ENCODE data around the gene ATOH8.

The ATOH8 gene

DNA sequence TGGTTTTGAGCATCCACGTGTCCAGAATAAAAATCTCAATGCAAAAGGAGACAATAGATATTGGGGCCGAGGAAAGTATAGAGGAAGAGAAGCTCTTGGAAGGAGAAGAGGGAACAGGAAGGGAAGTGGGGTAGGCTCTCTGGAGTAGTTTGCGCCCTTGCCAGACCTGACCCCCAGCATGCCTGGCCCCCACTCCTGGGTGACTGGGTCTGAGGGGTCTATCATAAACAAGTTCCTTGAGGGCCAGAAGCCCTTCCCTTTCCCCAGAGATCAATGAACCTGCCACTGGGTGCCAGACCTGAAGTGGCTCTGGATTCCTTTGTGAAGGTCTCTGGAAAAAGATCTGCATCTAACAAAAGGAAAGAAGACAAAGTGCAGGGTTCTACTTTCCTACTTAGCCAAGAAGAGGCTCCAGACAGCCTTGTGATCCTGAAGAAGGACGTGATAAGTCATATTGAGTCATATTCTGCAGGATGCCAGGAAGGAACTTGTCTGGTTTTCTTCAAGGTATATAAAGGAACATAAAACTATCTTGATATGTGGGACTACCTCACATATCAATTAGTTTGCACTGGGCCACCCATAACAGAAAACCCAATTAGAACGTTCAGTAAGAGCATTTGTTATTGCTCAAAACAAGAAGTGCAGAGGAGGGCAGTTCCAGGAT lies 18.7 kb upstream of the ATOH8 start:
- Histone ChIP-seq H3K36me3 (ENCODE audit: insufficient read depth, low read length) (no peaks in the 10 kb centered on the region), H3K27me3 (ENCODE audit: insufficient read depth, low read length) (no peaks in the 10 kb centered on the region), H3K4me3 (ENCODE audit: low read length) (no peak overlapping the region), H3K4me1 (ENCODE audit: insufficient read depth, low read length) (peaks cover 6% of the 10 kb centered on the region), H3K9me3 (ENCODE audit: low read length) (no peaks in the 10 kb centered on the region), H2AFZ (ENCODE audit: low read depth, low read length) (no peak overlapping the region)

DNA sequence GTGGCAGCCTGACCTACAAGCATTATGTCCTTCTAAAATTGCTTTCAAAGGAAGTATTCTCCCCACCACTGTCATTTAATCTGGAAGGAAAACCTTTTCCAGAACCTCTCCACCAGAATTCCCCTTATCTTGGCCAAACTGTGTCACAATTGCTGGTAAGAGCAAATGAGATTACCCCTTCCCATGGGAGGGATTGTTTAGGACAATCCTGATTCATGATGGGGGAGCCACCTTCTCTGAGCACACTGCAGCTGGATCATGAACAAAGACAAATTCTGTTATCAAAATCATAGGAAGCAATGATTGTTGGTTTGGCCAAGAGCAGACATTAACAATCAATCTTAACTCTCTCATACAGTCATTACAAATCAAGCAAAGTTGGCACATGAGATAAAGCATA lies 18.1 kb upstream of the ATOH8 start:
- Histone ChIP-seq H3K9me3 (ENCODE audit: low read length) (peaks cover 1% of the 10 kb centered on the region), H2AFZ (ENCODE audit: low read depth, low read length) (no peak overlapping the region), H3K27me3 (ENCODE audit: insufficient read depth, low read length) (no peaks in the 10 kb centered on the region), H3K4me1 (ENCODE audit: insufficient read depth, low read length) (peaks cover 6% of the 10 kb centered on the region), H3K4me3 (ENCODE audit: low read length) (no peak overlapping the region), H3K36me3 (ENCODE audit: insufficient read depth, low read length) (no peaks in the 10 kb centered on the region)

DNA sequence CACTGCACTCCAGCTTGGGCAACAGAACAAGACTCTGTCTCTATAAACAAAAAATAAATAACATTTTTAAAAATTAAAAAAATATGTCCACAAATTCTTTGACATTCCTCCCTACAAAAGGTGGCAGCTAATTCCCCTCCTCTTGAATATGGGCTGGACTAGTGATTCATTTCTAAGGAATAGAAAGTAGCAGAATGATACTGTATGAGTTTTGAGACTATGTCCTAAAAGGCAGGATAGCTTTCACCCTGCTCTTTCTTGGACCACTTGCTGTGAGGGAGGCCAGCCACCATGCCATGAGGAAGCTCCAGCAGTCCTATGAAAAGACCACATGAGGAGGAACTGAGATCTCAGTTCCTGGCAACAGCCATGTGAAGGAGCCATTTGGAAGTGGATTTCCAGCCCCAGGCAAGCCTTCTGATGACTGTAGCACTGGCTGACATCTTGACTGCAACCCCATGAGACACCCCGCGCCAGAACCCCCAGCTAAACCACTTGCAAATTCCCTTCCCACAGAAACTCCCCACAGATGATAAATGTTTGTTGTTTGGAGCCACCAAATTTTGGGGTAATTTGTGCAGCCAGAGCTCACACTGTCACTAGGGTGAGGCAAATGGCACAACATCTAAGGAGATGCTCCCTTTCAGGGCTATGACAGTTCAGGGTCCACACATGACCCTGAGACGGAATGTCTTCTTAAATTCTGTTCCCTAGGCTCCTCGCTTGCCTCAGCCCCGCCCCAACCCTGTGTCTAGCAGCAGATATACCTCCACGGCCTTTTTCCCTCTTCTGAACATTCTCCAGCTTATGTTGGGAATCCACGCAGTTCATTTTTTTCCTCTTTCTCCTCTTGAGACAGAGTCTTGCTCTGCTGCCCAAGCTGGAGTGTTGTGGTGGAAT lies 17.1 kb upstream of the ATOH8 start:
- Histone ChIP-seq H3K36me3 (ENCODE audit: insufficient read depth, low read length) (no peaks in the 10 kb centered on the region), H2AFZ (ENCODE audit: low read depth, low read length) (no peak overlapping the region), H3K27me3 (ENCODE audit: insufficient read depth, low read length) (no peaks in the 10 kb centered on the region), H3K9me3 (ENCODE audit: low read length) (peaks cover 1% of the 10 kb centered on the region), H3K4me3 (ENCODE audit: low read length) (no peak overlapping the region), H3K4me1 (ENCODE audit: insufficient read depth, low read length) (peaks cover 8% of the 10 kb centered on the region)

DNA sequence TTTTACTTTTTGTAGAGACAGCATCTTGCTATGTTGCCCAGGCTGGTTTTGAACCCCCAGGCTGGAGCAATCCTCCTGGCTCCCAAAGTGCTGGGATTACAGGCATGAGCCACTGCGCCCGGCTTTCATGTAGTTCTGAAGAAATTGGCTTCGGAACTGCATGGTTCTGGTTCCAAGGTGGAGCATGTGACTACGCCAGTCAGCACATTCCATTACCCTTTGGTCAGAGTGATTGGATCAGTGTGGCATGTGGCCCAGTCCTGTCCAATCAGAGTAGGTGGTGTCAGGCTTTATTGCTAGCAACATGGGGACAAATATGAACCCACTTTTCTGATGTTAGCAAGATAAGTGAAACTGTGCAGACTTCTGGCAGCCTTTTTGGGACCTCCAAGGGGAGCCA lies 16.3 kb upstream of the ATOH8 start:
- H2AFZ ChIP-seq (ENCODE audit: low read depth, low read length), result no peak overlapping the region
- H3K36me3 ChIP-seq (ENCODE audit: insufficient read depth, low read length), result no peaks in the 10 kb centered on the region
- H3K27me3 ChIP-seq (ENCODE audit: insufficient read depth, low read length), result no peaks in the 10 kb centered on the region
- H3K9me3 ChIP-seq (ENCODE audit: low read length), result peaks cover 1% of the 10 kb centered on the region
- H3K4me3 ChIP-seq (ENCODE audit: low read length), result no peak overlapping the region
- peaks cover 14% of the 10 kb centered on the region for H3K4me1 ChIP-seq (ENCODE audit: insufficient read depth, low read length)

DNA sequence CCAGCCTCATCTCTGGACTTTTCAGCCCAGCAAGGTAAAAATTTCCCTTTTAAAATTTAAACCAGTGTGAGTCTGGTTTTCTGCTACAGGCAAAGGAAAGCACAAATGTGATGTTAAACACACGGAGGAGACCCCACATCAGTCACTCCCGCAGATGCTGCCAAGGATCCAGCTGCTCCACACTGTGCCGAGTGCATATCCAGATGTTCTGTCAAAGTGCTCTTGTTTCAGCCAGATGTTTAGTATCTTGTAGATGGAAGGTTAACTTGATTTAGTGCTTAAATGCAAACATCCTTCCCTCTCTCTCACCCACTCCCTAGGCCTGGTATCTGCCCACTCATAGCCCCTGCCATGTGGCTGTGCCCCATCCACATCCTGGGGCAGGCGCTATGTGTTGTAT lies 15.8 kb upstream of the ATOH8 start:
- H2AFZ ChIP-seq (ENCODE audit: low read depth, low read length), result no peak overlapping the region
- peaks cover 1% of the 10 kb centered on the region for H3K9me3 ChIP-seq (ENCODE audit: low read length)
- no peaks in the 10 kb centered on the region for H3K27me3 ChIP-seq (ENCODE audit: insufficient read depth, low read length)
- peaks cover 18% of the 10 kb centered on the region for H3K4me1 ChIP-seq (ENCODE audit: insufficient read depth, low read length)
- no peaks in the 10 kb centered on the region for H3K36me3 ChIP-seq (ENCODE audit: insufficient read depth, low read length)
- no peak overlapping the region for H3K4me3 ChIP-seq (ENCODE audit: low read length)

DNA sequence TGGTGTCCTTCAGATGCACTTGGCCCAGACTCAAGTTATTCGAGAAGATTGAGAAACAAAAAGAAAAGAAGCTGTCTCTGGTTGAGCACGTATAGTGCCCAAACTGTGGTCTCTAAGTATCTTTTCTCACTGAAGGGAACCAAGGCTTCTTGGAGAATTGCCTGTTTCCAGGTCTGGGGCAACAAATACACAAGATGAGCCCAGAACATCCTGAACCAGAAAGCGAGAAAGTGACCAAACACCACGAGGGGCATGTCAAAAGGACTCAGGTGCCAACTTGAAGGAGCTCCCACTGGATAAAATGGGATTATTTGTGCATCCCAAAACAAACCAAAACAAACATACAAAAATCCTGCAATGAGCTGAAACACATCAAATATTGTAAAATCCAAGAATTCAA lies 13.6 kb upstream of the ATOH8 start:
- Histone ChIP-seq H3K27me3 (ENCODE audit: insufficient read depth, low read length) (no peaks in the 10 kb centered on the region), H3K9me3 (ENCODE audit: low read length) (peaks cover 1% of the 10 kb centered on the region), H3K36me3 (ENCODE audit: insufficient read depth, low read length) (no peaks in the 10 kb centered on the region), H3K4me3 (ENCODE audit: low read length) (no peak overlapping the region), H2AFZ (ENCODE audit: low read depth, low read length) (no peak overlapping the region), H3K4me1 (ENCODE audit: insufficient read depth, low read length) (peaks cover 18% of the 10 kb centered on the region)

DNA sequence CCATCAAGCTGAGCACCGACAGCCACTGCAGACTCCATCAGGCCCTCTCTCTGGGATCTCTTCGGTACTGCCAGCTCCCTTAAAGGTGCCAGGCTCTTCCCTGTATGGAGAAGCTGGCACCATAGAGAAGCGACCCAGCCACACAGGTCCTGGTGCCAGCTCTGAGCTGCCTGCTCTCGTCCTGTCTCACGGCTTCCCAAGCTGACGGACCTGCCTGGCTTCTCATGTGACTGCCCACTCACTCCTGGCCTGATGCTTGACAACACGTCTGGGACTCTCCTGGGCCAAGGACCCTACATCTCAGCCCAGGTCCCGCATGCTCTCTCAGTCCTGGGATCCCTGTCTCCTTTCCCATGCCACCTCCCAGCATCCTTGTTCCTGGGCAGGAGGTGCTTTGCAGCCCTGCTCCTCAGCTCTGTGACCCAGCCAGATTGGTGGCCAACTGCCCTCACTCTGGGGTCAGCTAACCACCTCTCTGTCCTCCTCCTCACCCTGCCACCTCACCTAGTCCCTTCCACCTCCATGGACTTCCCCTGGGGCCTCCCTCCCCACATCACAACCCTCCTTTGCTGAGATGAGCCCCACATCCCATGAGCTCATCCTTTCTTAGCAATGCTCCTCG lies 12.5 kb upstream of the ATOH8 start:
- Histone ChIP-seq H3K4me1 (ENCODE audit: insufficient read depth, low read length) (peaks cover 18% of the 10 kb centered on the region), H3K27me3 (ENCODE audit: insufficient read depth, low read length) (no peaks in the 10 kb centered on the region), H3K9me3 (ENCODE audit: low read length) (peaks cover 1% of the 10 kb centered on the region), H3K4me3 (ENCODE audit: low read length) (no peak overlapping the region), H2AFZ (ENCODE audit: low read depth, low read length) (no peak overlapping the region), H3K36me3 (ENCODE audit: insufficient read depth, low read length) (no peaks in the 10 kb centered on the region)

DNA sequence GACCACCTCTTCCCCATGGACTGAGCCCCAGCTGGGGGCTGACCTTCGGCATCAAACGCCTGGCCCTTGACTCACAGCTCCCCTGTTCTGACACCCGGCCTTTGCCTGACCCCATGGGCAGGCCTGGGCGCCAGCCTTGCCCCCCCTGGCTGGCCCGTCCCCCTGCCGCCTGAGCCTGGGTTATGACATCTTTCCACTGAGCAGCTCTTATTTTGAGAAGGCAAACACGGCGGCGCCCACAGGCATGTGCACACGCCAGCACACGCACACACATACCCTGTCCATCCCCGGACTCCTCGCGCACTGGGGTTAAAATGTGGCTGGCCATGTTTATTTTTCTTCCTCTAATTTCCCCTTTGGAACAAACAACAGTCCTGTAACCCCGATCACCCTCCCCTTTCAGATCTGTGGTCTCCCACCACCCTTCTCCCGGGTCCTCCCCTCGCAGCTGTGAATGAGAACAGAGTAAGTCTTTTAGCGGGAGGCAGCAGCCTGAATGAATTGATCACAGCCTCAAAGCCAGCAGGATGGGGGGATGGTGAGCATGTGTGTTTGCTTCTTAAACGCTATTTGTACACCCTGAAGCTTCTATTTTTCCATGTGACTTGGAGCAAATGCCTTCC lies 11.8 kb upstream of the ATOH8 start:
- Histone ChIP-seq H3K4me3 (ENCODE audit: low read length) (peak overlapping the region; percentile 38), H3K9me3 (ENCODE audit: low read length) (peaks cover 1% of the 10 kb centered on the region), H3K4me1 (ENCODE audit: insufficient read depth, low read length) (peaks cover 18% of the 10 kb centered on the region), H3K27me3 (ENCODE audit: insufficient read depth, low read length) (no peaks in the 10 kb centered on the region), H2AFZ (ENCODE audit: low read depth, low read length) (peak overlapping the region; percentile 41), H3K36me3 (ENCODE audit: insufficient read depth, low read length) (no peaks in the 10 kb centered on the region)

DNA sequence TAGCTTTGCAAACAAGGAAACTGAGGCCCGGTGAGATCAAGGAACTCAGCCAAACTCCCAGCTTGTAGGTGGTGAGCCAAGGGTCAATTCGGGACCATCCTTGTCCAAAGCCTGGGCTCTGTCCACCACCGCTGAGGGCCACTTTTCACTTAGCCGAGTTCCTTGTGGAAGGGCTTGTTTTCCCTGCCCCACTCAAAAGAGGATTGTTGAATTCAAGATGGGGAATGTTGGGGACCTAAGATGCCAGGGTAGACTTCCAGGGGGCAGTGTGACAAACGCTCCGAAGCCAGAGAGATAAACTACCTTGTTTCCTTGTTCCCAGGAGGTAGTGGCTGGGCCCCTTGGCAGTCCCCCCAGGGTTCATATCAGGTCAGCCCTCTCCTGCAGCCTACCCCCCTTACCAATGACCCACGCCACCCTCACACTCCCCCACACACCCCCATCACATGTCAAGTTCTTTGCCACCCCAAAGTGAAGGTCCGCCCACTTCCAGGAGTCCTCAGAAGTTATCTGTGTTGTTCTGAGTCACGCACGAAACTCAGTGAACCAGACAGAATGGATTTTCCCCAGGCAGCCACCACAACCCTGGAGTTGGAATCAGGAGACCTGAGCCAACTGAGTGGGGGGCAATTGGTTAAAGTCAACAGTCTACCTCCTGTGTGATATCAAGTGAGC lies 10.3 kb upstream of the ATOH8 start:
- Histone ChIP-seq H2AFZ (ENCODE audit: low read depth, low read length) (peak overlapping the region; percentile 41), H3K4me3 (ENCODE audit: low read length) (no peak overlapping the region), H3K4me1 (ENCODE audit: insufficient read depth, low read length) (peaks cover 18% of the 10 kb centered on the region), H3K27me3 (ENCODE audit: insufficient read depth, low read length) (no peaks in the 10 kb centered on the region), H3K36me3 (ENCODE audit: insufficient read depth, low read length) (no peaks in the 10 kb centered on the region), H3K9me3 (ENCODE audit: low read length) (peaks cover 1% of the 10 kb centered on the region)

DNA sequence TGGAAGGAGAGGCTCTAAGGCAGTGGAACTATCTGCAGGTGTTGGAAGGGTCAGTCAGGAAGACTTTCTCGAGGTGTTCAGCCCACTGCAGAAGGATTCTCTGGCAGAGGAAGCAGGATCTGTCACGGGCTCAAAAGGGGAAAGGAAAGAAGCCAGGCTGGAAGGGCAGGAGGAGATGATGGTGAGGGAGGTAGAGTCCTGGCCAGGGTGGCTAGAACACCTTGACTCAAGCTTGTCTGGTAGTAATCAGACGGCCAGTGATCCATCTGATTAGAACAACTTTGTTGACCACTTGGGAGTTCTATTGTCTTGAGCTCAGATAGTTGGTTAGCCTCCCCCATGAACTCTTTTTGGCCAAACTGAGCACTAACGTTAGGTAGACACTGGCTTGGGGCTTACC lies 9.7 kb upstream of the ATOH8 start:
- no peaks in the 10 kb centered on the region for H3K27me3 ChIP-seq (ENCODE audit: insufficient read depth, low read length)
- no peaks in the 10 kb centered on the region for H3K36me3 ChIP-seq (ENCODE audit: insufficient read depth, low read length)
- H3K9me3 ChIP-seq (ENCODE audit: low read length), result peaks cover 1% of the 10 kb centered on the region
- no peak overlapping the region for H2AFZ ChIP-seq (ENCODE audit: low read depth, low read length)
- peaks cover 18% of the 10 kb centered on the region for H3K4me1 ChIP-seq (ENCODE audit: insufficient read depth, low read length)
- no peak overlapping the region for H3K4me3 ChIP-seq (ENCODE audit: low read length)

DNA sequence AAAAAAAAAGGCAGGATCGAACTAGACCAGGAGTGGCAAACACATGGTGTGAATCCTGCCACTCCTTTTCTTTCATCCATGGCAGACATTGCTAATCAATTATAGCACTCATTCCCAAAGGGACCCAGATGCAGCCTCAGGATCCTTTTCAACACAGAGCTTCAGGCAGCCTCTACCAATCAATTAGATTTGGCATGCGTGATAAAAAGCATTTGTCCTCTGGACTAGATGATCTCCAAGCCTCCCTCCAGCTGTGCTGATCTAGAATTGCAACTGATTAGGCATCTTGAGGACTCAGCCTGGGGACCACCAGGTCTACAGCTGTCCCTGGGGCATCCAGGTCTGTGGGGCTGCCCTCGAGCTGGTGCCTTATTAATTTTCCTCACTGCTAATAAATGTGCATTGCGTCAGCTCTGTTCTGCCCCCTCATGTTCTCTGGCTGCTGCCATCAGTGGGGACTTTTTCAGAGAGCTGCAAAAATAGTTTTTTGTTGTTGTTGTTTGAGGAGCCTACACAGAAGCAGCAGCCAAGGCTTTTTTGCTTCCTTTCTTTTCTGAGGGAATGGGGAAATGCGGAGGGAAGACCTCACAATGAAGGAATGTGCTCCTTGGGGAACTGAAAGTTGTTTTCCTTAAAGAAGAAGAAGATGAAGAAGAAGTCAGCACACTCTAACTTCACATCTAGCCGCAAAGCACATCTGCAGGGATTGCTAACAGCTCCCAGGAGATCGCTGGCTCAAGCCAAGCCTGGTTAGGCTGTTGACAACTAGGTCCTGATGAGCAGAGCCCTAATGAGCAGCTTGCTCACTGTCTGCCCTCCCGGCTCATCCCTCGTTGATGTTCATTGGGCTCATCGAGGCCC lies 8.8 kb upstream of the ATOH8 start:
- Histone ChIP-seq H3K27me3 (ENCODE audit: insufficient read depth, low read length) (no peaks in the 10 kb centered on the region), H3K4me1 (ENCODE audit: insufficient read depth, low read length) (peaks cover 18% of the 10 kb centered on the region), H2AFZ (ENCODE audit: low read depth, low read length) (no peak overlapping the region), H3K36me3 (ENCODE audit: insufficient read depth, low read length) (no peaks in the 10 kb centered on the region), H3K4me3 (ENCODE audit: low read length) (no peak overlapping the region), H3K9me3 (ENCODE audit: low read length) (peaks cover 1% of the 10 kb centered on the region)

DNA sequence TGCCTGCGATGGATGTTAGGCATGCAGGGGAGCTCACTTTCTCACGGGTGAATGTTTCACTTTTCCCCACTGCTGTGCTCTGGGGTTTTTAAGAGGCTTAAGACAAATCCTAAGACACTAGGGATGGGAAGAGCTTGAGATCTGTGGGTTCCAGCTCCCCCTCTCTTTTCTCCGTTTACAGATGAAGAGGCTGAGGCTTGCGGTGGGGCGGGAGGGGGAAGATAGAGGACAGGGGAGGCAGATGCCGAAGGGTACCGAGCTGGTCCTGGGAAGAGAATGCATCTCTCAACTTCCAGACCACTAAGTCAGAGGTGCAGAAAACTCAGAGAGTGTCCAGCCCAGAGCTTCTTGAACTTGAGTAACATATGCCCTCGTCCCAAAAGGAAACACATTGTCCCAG lies 8.2 kb upstream of the ATOH8 start:
- Histone ChIP-seq H3K4me1 (ENCODE audit: insufficient read depth, low read length) (peaks cover 18% of the 10 kb centered on the region), H3K27me3 (ENCODE audit: insufficient read depth, low read length) (no peaks in the 10 kb centered on the region), H3K4me3 (ENCODE audit: low read length) (no peak overlapping the region)

More for the DNA sequence above, 8.2 kb upstream of the ATOH8 start:
- Histone ChIP-seq H2AFZ (ENCODE audit: low read depth, low read length) (no peak overlapping the region), H3K9me3 (ENCODE audit: low read length) (no peaks in the 10 kb centered on the region), H3K36me3 (ENCODE audit: insufficient read depth, low read length) (no peaks in the 10 kb centered on the region)

Measured in neuron (in vitro differentiated cells).